Measurements from ENCODE around the gene WRNIP1. TPM values are rescaled to one million over a fixed set of nuclear protein-coding genes. Genes with fewer than 3 reads are reported as not detected.

WRNIP1 gene
- total RNA-seq, 1 experiment from 2014 or later = 38.1 TPM

DNA sequence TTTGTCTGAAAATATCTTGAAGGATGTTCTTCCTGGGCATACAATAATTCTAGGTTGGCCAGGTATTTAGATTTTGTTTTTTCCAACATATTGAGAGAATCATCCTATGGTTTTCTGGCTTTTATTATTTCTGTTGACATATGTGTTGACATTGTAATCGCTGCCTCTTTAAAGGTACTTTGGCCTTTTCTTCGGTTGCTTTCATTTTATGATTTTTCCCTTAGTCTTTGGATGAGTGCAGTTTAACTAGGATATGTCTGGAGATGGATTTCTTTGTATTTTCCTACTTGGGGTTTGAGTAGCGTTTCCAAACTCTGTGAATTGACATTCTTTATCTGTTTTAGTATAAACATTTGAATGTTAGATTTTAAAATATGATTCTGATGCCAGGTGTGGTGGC, 65.0 kb downstream of the WRNIP1 start:
- no peak overlapping the region for H3K4me3 Mint-ChIP-seq
- Histone ChIP-seq H3K14ac (ENCODE audit: insufficient read depth, low read length) (no peak overlapping the region), H3K27me3 (ENCODE audit: insufficient read depth, low read length) (no peaks in the 10 kb centered on the region), H4K8ac (replicated peaks; ENCODE audit: insufficient read length, low read depth, low read length) (no peak overlapping the region), H3K18ac (ENCODE audit: insufficient read length, low read depth, low read length) (no peak overlapping the region), H4K91ac (ENCODE audit: insufficient read length, low read depth, low read length) (no peak overlapping the region), H3K27ac (ENCODE audit: insufficient read length, low read depth, low read length) (no peak overlapping the region), H3K56ac (ENCODE audit: insufficient read length, low read depth, low read length) (no peak overlapping the region), H4K5ac (ENCODE audit: insufficient read length, low read depth, low read length) (no peak overlapping the region), H2BK15ac (ENCODE audit: low read depth, low read length) (no peak overlapping the region), H2BK120ac (ENCODE audit: low read depth, low read length, poor library complexity, severe bottlenecking) (no peak overlapping the region), H3K23ac (ENCODE audit: insufficient read length, low read depth, low read length) (no peak overlapping the region), H3K79me1 (ENCODE audit: insufficient read depth, low read depth, low read length, poor library complexity, severe bottlenecking) (no peaks in the 10 kb centered on the region), H2BK20ac (ENCODE audit: low read depth, low read length, poor library complexity, severe bottlenecking) (no peak overlapping the region), H4K20me1 (ENCODE audit: control insufficient read depth, insufficient read depth, insufficient read length) (no peaks in the 10 kb centered on the region), H3K4ac (ENCODE audit: low read depth, low read length) (no peak overlapping the region), H2AK5ac (ENCODE audit: insufficient read length, low read length) (no peak overlapping the region), H3K23me2 (ENCODE audit: insufficient read length, low read depth, low read length, poor library complexity, severe bottlenecking) (no peaks in the 10 kb centered on the region), H3K9me3 (ENCODE audit: control insufficient read depth, low read depth, low read length) (no peaks in the 10 kb centered on the region), H2BK5ac (ENCODE audit: insufficient read length, low read length) (no peak overlapping the region), H3K4me2 (ENCODE audit: insufficient read depth, insufficient read length, low read length) (no peak overlapping the region), H3K79me2 (ENCODE audit: insufficient read depth, low read length) (no peaks in the 10 kb centered on the region), H3K4me1 (ENCODE audit: insufficient read depth, low read length) (no peaks in the 10 kb centered on the region), H3T11ph (ENCODE audit: low read length) (no peak overlapping the region), H2AFZ (ENCODE audit: low read length) (no peak overlapping the region), H3K9ac (ENCODE audit: extremely low read depth, insufficient read length, low read length) (no peak overlapping the region), H2BK12ac (ENCODE audit: insufficient read length, low read depth, low read length) (no peak overlapping the region)
- H3K27ac Mint-ChIP-seq = no peak overlapping the region
- no peaks in the 10 kb centered on the region for H3K9me3 Mint-ChIP-seq
- no peaks in the 10 kb centered on the region for H3K27me3 Mint-ChIP-seq (ENCODE audit: low read depth)
- H3K36me3 Mint-ChIP-seq (ENCODE audit: insufficient read depth in 1 of 3, low read depth in 3 of 3) = peaks cover 2 to 13% (median 7%) of the 10 kb centered on the region in 3 experiments; a peak in 6 of 7 replicates
- TF ChIP-seq, protein P1, sequence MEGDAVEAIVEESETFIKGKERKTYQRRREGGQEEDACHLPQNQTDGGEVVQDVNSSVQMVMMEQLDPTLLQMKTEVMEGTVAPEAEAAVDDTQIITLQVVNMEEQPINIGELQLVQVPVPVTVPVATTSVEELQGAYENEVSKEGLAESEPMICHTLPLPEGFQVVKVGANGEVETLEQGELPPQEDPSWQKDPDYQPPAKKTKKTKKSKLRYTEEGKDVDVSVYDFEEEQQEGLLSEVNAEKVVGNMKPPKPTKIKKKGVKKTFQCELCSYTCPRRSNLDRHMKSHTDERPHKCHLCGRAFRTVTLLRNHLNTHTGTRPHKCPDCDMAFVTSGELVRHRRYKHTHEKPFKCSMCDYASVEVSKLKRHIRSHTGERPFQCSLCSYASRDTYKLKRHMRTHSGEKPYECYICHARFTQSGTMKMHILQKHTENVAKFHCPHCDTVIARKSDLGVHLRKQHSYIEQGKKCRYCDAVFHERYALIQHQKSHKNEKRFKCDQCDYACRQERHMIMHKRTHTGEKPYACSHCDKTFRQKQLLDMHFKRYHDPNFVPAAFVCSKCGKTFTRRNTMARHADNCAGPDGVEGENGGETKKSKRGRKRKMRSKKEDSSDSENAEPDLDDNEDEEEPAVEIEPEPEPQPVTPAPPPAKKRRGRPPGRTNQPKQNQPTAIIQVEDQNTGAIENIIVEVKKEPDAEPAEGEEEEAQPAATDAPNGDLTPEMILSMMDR (conservative IDR thresholded peaks at IDR 0.05) = no peak
- no CpG with 5 or more reads among the region's 3 CpGs for WGBS (ENCODE audit: extremely low coverage, insufficient read length, low lambda C conversion rate)
- H3K4me1 Mint-ChIP-seq = no peaks in the 10 kb centered on the region
- no peak for DNase-seq
